Left ventricle myocardium inferior (tissue), 1 donor: ENCODE data around the gene JUND. TPM values are rescaled to one million over a fixed set of nuclear protein-coding genes. Genes with fewer than 3 reads are reported as not detected.

Experiments
- DNase-seq: peaks from one replicate; pipeline ENCODE4 v3.0.0-alpha.2; 2020
- H3K27ac ChIP-seq: fragments of 200-600 bp; replicated peaks from 2 replicates; pipeline ENCODE4 v1.8.0; 2021
- H3K27me3 ChIP-seq: fragments of 200-600 bp; 2 replicates; pipeline ENCODE4 v1.8.0; 2021; ENCODE audit warnings: low read depth
- H3K36me3 ChIP-seq: fragments of 200-600 bp; 2 replicates; pipeline ENCODE4 v1.8.0; 2021
- H3K4me1 ChIP-seq: fragments of 200-600 bp; 2 replicates; pipeline ENCODE4 v1.8.0; 2021
- H3K4me3 ChIP-seq: fragments of 200-600 bp; 2 replicates; pipeline ENCODE4 v1.8.0; 2021; ENCODE audit warnings: mild to moderate bottlenecking, moderate library complexity
- H3K9me3 ChIP-seq: fragments of 200-600 bp; replicated peaks from 2 replicates; pipeline ENCODE4 v1.8.0; 2021
- CTCF ChIP-seq: fragments of 200-600 bp; IDR thresholded peaks from 2 replicates; pipeline ENCODE4 v1.8.0; 2021; ENCODE audit warnings: antibody characterized with exemption, mild to moderate bottlenecking, borderline replicate concordance
- intact Hi-C: fragments of 100-400 bp; cut with micrococcal nuclease; formaldehyde crosslinking; loops from one replicate; pipeline ENCODE4 v1.11.0; 2022
- total RNA-seq: library from RNA; stranded (reverse); fragmentation: NEBNext Ultra II Directional; extraction: Animal tissue kit (Norgen Biotek cat#: 25700); gene quantifications from one replicate; pipeline ENCODE4 v1.2.1, GENCODE V29; 2021
- donor health status: DM: no; HTN: yes; CAD: no; lungs with severe emphysema.

Gene JUND
- total RNA-seq, 1 donor from 2014 or later, result 107 TPM

GRCh38 chr19:18280247-18281081 is 958 bp downstream of the JUND start:
- Histone ChIP-seq H3K27me3 (no peaks in the 10 kb centered on the region), H3K4me1 (peaks cover 67% of the 10 kb centered on the region), H3K27ac (peak overlapping the region; percentile 97), H3K4me3 (peak overlapping the region; percentile 100), H3K36me3 (peaks cover 16% of the 10 kb centered on the region), H3K9me3 (no peaks in the 10 kb centered on the region)
- peak; percentile 76 for DNase-seq
- no peak for TF ChIP-seq CTCF
- intact Hi-C loops, result no loop called here

- Histone ChIP-seq H3K27ac (peak overlapping the region; percentile 97), H3K27me3 (no peaks in the 10 kb centered on the region), H3K9me3 (no peaks in the 10 kb centered on the region), H3K36me3 (peaks cover 16% of the 10 kb centered on the region), H3K4me3 (peak overlapping the region; percentile 100), H3K4me1 (peaks cover 71% of the 10 kb centered on the region)
- DNase-seq, result peak; percentile 91
- TF ChIP-seq CTCF, result peak; percentile 90
- intact Hi-C loops, result loop anchor here (2.0 kb wide), 1 partner anchor 43 kb away; the partner anchor contains the start of gene LSM4
Measured at GRCh38 chr19:18279516-18280246, 1.7 kb downstream of the JUND start.

GRCh38 chr19:18279266-18279515 is 2.2 kb downstream of the JUND start:
- no peak for TF ChIP-seq CTCF
- Histone ChIP-seq H3K4me3 (peak overlapping the region; percentile 100), H3K9me3 (no peaks in the 10 kb centered on the region), H3K36me3 (peaks cover 16% of the 10 kb centered on the region), H3K27me3 (no peaks in the 10 kb centered on the region), H3K4me1 (peaks cover 75% of the 10 kb centered on the region), H3K27ac (peak overlapping the region; percentile 97)
- intact Hi-C loops, result loop anchor here (2.0 kb wide), 1 partner anchor 44 kb away; the partner anchor contains the start of gene LSM4
- no peak for DNase-seq

- intact Hi-C loops, result loop anchor here (2.0 kb wide), 1 partner anchor 44 kb away; the partner anchor contains the start of gene LSM4
Measured at GRCh38 chr19:18278521-18279265, 2.7 kb downstream of the JUND start.

More at GRCh38 chr19:18278521-18279265, 2.7 kb downstream of the JUND start:
- peaks cover 16% of the 10 kb centered on the region for H3K36me3 ChIP-seq
- no peaks in the 10 kb centered on the region for H3K9me3 ChIP-seq
- H3K4me3 ChIP-seq, result peak overlapping the region; percentile 100
- H3K27me3 ChIP-seq, result no peaks in the 10 kb centered on the region
- no peak for DNase-seq
- H3K4me1 ChIP-seq, result peaks cover 80% of the 10 kb centered on the region
- H3K27ac ChIP-seq, result peak overlapping the region; percentile 97
- no peak for TF ChIP-seq CTCF
